HG03025 (cell line): Measurements from ENCODE around the gene ERBB4.
"Not testable (repeated sequence)": the region's sequence is repeated elsewhere in the genome, so short reads cannot be mapped to it uniquely, and the experiment has no call there.

ENCODE experiments used
- ATAC-seq: cut with Tn5 transposase; IDR thresholded peaks from one replicate; pipeline ENCODE4 v1.9.1; 2021; ENCODE audit warnings: mild to moderate bottlenecking, moderate library complexity; ENCODE audit not compliant: unreplicated experiment, low FRiP score

Gene ERBB4

GRCh38 chr2:211673133-211673905 is 865.3 kb downstream of the ERBB4 start:
- ATAC-seq: no peak

DNA sequence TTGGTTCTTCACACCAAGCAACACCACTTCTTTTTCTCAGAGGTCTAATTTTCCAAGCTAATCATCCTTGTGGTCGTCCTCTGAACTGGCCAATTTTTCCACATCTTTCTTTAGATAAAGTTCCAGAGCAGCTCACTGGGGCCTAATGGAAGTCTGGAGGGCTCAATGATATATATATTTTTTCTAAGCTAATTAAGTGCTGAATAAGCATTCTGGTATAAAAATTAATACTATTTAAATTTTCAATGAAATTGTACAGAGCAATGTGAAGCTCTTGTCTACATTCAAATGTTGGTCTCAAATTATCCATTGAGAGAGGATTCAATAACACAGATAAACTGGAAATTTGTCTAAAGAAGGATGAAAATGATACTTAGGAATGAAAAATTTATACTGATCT is 866.6 kb downstream of the ERBB4 start:
- ATAC-seq: no peak

- no peak for ATAC-seq
These were observed 873.3 kb downstream of the ERBB4 start for GRCh38 chr2:211665299-211665698.

DNA sequence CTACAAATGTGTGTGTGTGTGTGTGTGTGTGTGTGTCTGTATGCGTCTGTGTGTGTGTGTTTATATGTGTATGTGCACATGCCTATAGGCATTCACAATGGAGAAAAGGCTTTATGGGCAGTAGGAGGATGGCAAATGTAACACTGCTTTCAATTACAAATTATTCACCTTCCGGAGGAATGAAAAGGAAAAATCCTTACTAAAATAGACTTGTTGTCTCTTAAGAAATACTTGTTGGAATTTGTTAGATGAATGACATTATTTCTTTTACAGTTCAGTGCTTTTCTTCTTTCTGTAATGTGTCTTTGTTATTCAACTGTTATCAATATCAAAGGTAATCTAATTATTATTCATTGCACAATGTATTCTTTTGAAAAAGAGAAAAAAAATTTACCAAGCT is 874.3 kb downstream of the ERBB4 start:
- ATAC-seq: no peak

DNA sequence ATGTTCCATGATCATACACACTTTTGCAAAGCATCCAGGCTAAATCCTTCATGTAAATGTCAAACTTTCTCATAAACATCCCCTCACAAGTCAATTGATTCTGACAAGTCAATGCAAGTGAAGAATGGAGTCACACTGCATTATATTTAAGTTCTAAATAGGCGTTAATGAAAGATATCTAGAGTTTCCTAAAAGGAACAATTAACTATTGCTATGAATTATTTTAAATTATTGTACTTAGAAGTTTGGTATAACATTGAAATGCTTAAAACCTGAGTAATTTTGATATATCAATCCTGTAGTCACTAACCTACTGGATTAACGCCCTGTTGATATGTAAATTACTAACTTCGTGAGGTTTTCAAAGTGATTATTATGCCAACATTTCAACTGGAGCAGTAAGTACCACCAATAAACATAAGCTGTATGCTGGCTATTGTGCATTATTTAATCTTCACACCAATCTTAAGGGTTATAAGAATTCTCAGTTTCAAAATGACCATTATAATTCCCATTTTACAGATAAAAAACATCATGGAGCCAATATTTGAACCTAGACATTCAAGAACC is 884.3 kb downstream of the ERBB4 start:
- no peak for ATAC-seq

- no peak for ATAC-seq
These were observed 886.3 kb downstream of the ERBB4 start for GRCh38 chr2:211652327-211652726.

DNA sequence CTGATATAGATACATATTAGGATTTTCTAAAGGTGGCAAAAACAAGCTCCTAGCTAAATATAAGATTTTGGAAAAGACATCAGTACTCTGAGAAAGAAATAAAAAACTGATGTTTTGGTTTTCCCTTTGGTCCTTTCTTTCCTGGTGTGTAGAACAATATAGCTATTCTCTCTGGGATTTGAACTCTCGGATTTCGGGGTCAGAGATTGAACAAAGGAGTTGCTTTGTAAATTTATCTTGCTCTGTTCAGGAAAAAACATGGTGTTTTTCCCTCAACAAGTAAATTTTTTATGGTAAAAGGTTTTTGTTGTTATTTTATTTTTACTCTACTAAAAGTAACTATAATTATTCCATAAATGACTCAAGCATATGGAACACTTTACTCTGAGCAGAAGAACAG is 889.3 kb downstream of the ERBB4 start:
- ATAC-seq: no peak

- no peak for ATAC-seq
These were observed 907.1 kb downstream of the ERBB4 start for GRCh38 chr2:211631503-211631902.

GRCh38 chr2:211623096-211623495 is 915.5 kb downstream of the ERBB4 start:
- ATAC-seq: no peak

- ATAC-seq: no peak
These were observed 917.6 kb downstream of the ERBB4 start for GRCh38 chr2:211620986-211621385.

GRCh38 chr2:211617803-211618202 is 920.8 kb downstream of the ERBB4 start:
- no peak for ATAC-seq

GRCh38 chr2:211611621-211612020 is 927.0 kb downstream of the ERBB4 start:
- ATAC-seq: no peak

DNA sequence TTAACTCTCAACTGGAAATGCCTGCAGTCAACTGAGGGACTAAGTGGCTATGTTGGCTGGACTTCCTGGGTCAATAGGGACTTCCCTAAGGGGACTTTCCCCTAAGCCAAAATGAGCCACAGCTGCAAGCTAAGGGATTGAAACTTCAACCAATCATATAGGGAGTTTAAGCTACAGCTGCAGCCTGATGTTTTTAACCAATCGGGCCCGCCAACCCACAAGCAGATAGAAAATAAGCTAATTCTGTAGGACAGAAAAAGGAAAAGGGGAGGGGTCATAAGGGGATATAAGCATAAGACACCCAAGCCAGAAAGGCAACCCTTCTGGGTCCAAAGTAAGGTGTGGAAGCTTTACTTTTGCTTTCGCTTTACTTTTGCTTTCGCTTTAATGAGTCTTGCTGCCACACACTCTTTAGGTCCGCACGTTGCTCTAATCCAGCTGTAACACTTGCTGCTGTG is 927.5 kb downstream of the ERBB4 start:
- ATAC-seq: no peak

DNA sequence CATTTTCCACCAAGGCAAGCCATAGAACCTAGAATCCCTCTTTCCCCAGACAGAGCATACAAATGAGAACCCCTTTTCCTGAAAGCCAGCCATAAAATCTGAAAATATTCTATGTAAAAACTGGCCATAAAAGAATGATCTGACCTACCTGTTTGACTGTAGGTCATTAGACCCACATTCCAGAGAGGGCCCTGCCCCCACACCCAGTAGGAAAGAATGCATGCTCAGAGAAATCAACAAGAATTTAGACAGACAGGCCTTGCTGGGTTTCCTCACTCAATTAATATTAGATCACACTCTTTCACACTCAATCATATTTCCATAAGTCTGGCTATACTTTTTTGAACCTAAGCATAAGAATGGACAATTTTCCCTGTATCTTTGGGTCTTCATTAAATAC is 929.5 kb downstream of the ERBB4 start:
- ATAC-seq: no peak

- ATAC-seq: no peak
These were observed 939.5 kb downstream of the ERBB4 start for GRCh38 chr2:211599146-211599545.

DNA sequence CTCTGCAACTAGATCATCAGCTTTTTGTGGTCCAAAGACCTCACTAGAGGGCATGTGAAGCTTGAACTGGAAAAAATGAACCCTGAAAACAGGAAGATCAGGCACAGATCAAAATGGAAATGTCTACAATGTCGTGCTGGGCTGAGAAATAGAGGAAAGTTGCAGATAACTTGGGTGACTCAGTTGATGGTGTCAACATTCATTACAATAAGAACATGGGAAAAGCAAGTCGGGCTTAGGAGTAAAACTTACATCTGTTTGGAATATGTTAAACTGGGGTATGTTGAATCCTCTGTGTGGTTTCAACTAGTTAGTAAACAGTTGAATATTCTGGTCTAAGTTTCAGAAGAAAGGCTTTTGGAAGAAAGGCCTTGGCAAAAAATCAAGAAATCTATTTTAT is 940.4 kb downstream of the ERBB4 start:
- ATAC-seq: no peak

DNA sequence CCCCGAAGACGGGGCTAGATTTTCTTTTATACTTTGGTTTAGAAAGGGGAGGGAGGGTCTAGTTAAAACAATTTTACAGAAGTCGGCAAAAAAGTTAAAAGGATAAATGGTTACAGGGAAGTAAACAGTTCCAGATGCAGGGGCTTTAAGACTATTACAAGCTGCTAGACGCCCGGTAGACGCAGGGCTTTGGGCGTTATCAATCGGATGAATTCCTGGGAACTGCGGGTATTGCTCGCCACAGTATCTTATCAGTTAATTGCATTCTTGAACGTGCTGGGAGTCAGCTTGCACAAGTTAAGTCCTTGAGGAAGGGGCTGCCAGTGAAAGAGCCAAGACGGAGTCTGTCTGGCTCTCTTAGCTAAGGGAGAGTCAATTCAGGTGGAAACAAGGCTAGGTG is 946.6 kb downstream of the ERBB4 start:
- not testable (repeated sequence) for ATAC-seq

- no peak for ATAC-seq
These were observed 947.2 kb downstream of the ERBB4 start for GRCh38 chr2:211591426-211591825.

DNA sequence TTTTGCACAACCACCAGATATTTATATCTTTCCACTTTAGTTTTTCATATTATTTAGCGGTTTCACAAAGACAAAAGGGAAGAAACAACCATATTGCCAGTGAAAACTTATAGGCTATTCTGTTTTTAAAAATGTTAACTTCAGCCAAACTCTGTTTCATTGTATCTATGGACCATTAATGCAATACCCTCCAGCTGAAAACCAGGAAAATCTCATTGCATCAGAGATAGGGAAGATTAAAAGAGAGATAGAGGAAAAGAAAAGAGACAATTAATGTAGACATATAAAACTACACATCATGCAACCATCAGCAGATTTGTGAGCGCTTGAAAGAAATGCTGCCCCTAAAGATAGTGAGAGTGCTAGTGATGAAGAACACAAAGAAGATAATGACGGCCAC is 970.2 kb downstream of the ERBB4 start:
- ATAC-seq: no peak

DNA sequence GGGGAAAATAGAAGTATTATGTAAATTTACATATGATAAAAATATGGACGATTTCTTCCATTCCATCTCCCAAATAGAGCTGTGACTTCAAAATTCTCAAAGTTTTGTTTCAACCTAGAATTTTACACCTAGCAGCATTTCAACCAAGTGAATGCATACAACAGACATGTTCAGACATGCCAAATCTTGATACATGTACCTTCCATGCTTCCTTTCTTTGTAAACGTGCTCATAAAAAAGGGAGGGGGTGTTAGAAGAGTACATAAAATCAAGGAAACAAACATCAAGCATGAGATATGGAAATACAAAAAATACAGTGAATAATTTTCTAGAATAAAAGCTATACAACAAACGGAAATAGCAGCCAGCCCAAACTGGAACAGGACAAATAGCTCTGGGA is 974.2 kb downstream of the ERBB4 start:
- ATAC-seq: no peak

DNA sequence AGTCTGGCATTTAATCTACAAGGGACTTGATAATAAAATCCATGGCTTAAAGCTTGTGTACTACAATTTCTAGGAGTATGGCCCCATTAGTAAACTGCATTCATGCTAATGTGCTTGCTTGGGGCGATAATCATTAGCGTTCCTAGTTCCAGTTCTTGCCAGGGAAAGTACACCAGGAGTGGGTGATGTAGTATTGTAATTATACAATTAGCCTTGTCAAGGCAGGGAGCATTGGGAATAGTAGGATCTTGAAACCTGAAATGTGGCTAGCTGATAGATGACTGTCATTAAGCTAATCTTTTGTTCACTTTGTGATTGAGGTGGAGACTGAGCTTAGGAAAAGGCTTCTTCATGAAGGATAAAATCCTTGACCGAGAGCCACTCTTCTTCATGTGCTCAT is 993.0 kb downstream of the ERBB4 start:
- no peak for ATAC-seq

DNA sequence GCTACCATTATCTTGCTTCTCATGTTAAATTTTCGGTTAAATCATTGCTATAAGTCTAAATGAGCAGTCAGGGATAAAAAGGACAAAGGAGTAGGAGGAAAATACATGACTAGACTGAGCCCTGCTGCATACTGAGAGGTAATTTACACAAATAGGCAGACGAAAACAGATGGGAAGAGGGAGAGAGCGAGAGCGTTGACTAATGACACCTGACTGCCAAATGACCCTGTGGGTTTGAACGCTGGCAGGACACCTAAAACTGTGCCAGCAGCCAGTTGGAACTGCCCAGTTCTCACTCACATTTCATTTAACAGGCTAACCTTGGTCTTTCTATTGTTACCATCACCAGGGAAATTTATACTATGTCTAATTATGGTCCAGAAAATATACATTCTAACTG is 1004.0 kb downstream of the ERBB4 start:
- no peak for ATAC-seq
